Subcutaneous abdominal adipose tissue (tissue), 5 donors: Measurements from ENCODE around the gene VTI1A.

Experiments used
- H3K27ac ChIP-seq: one replicate; pipeline ENCODE4 v1.7.0; 2013; ENCODE audit warnings: low read depth, mild to moderate bottlenecking, inconsistent platforms, low read length, moderate library complexity
- H3K27me3 ChIP-seq, 5 donors: one replicate each; pipeline ENCODE4 v1.7.0; 2013; ENCODE audit warnings: low read length in 5 of 5, inconsistent platforms in 1 of 5; ENCODE audit not compliant: control insufficient read depth in 5 of 5, insufficient read depth in 4 of 5
- H3K36me3 ChIP-seq, 5 donors: one replicate each; pipeline ENCODE4 v1.7.0; 2013; ENCODE audit warnings: low read length in 5 of 5; ENCODE audit not compliant: control insufficient read depth in 5 of 5, insufficient read depth in 5 of 5
- H3K4me1 ChIP-seq, 5 donors: one replicate each; pipeline ENCODE4 v1.7.0; 2013; ENCODE audit warnings: low read length in 5 of 5, mild to moderate bottlenecking in 3 of 5, moderate library complexity in 1 of 5; ENCODE audit not compliant: control insufficient read depth in 5 of 5, insufficient read depth in 5 of 5
- H3K4me3 ChIP-seq, 5 donors: one replicate each; pipeline ENCODE4 v1.7.0; 2013; ENCODE audit warnings: low read length in 5 of 5, low read depth in 1 of 5
- H3K9ac ChIP-seq, 5 donors: one replicate each; pipeline ENCODE4 v1.7.0; 2013; ENCODE audit warnings: low read length in 5 of 5, mild to moderate bottlenecking in 4 of 5, moderate library complexity in 3 of 5
- H3K9me3 ChIP-seq, 5 donors: one replicate each; pipeline ENCODE4 v1.7.0; 2013; ENCODE audit warnings: low read length in 5 of 5; ENCODE audit not compliant: control insufficient read depth in 5 of 5
- donor health status: healthy.
- donor health status: healthy.
- donor health status: healthy.
- donor health status: healthy.
- donor health status: healthy.

VTI1A gene

GRCh38 chr10:112821038-112821437, 374.0 kb downstream of the VTI1A start:
- peaks cover 0 to 7% (median under 1%) of the 10 kb centered on the region in 5 donors for H3K4me1 ChIP-seq
- H3K9me3 ChIP-seq = no peaks in the 10 kb centered on the region
- peaks cover 0 to 5% (median 2%) of the 10 kb centered on the region in 5 donors for H3K36me3 ChIP-seq
- H3K27ac ChIP-seq = no peak overlapping the region
- H3K9ac ChIP-seq = no peak overlapping the region
- no peak overlapping the region for H3K4me3 ChIP-seq
- no peaks in the 10 kb centered on the region for H3K27me3 ChIP-seq

GRCh38 chr10:112821663-112822062, 374.6 kb downstream of the VTI1A start:
- Histone ChIP-seq H3K4me3 (no peak overlapping the region), H3K36me3 (peaks cover 0 to 5% (median 0%) of the 10 kb centered on the region in 5 donors), H3K4me1 (peaks cover 0 to 13% (median 2%) of the 10 kb centered on the region in 5 donors), H3K9me3 (no peaks in the 10 kb centered on the region), H3K9ac (no peak overlapping the region), H3K27ac (no peak overlapping the region), H3K27me3 (no peaks in the 10 kb centered on the region)

GRCh38 chr10:112823007-112823406, 376.0 kb downstream of the VTI1A start:
- no peaks in the 10 kb centered on the region for H3K36me3 ChIP-seq
- H3K27me3 ChIP-seq = no peaks in the 10 kb centered on the region
- H3K4me1 ChIP-seq = peaks cover 0 to 13% (median 2%) of the 10 kb centered on the region in 5 donors
- H3K9ac ChIP-seq = no peak overlapping the region
- no peak overlapping the region for H3K27ac ChIP-seq
- H3K4me3 ChIP-seq = no peak overlapping the region
- no peaks in the 10 kb centered on the region for H3K9me3 ChIP-seq

- Histone ChIP-seq H3K9me3 (no peaks in the 10 kb centered on the region), H3K27ac (no peak overlapping the region), H3K9ac (no peak overlapping the region), H3K4me3 (no peak overlapping the region), H3K4me1 (peaks cover 0 to 13% (median 2%) of the 10 kb centered on the region in 5 donors), H3K36me3 (no peaks in the 10 kb centered on the region), H3K27me3 (no peaks in the 10 kb centered on the region)
Measured at GRCh38 chr10:112823604-112824003, 376.6 kb downstream of the VTI1A start.

- Histone ChIP-seq H3K27me3 (no peaks in the 10 kb centered on the region), H3K36me3 (no peaks in the 10 kb centered on the region), H3K4me3 (no peak overlapping the region), H3K27ac (no peak overlapping the region), H3K4me1 (peaks cover 0 to 13% (median 2%) of the 10 kb centered on the region in 5 donors), H3K9ac (no peak overlapping the region), H3K9me3 (no peaks in the 10 kb centered on the region)
Measured at GRCh38 chr10:112826018-112826697, 379.1 kb downstream of the VTI1A start.

GRCh38 chr10:112827086-112827485, 380.1 kb downstream of the VTI1A start:
- H3K27ac ChIP-seq = no peak overlapping the region
- no peaks in the 10 kb centered on the region for H3K9me3 ChIP-seq
- no peaks in the 10 kb centered on the region for H3K27me3 ChIP-seq
- peaks cover 0 to 13% (median 2%) of the 10 kb centered on the region in 5 donors for H3K4me1 ChIP-seq
- no peaks in the 10 kb centered on the region for H3K36me3 ChIP-seq
- no peak overlapping the region for H3K9ac ChIP-seq
- H3K4me3 ChIP-seq = no peak overlapping the region

- Histone ChIP-seq H3K4me1 (peaks cover 0 to 13% (median 2%) of the 10 kb centered on the region in 5 donors), H3K9me3 (no peaks in the 10 kb centered on the region), H3K27me3 (no peaks in the 10 kb centered on the region), H3K27ac (no peak overlapping the region), H3K36me3 (no peaks in the 10 kb centered on the region), H3K4me3 (no peak overlapping the region), H3K9ac (no peak overlapping the region)
Measured at GRCh38 chr10:112827951-112828350, 380.9 kb downstream of the VTI1A start.

GRCh38 chr10:112831859-112832258, 384.8 kb downstream of the VTI1A start:
- Histone ChIP-seq H3K9ac (no peak overlapping the region), H3K27ac (no peak overlapping the region), H3K4me3 (no peak overlapping the region), H3K4me1 (peaks cover 0 to 27% (median 22%) of the 10 kb centered on the region in 5 donors), H3K9me3 (no peaks in the 10 kb centered on the region), H3K27me3 (no peaks in the 10 kb centered on the region), H3K36me3 (no peaks in the 10 kb centered on the region)

- H3K36me3 ChIP-seq = no peaks in the 10 kb centered on the region
- H3K27ac ChIP-seq = no peak overlapping the region
- no peak overlapping the region for H3K4me3 ChIP-seq
- H3K9me3 ChIP-seq = no peaks in the 10 kb centered on the region
- H3K9ac ChIP-seq = no peak overlapping the region
- no peaks in the 10 kb centered on the region for H3K27me3 ChIP-seq
- peaks cover 0 to 30% (median 24%) of the 10 kb centered on the region in 5 donors for H3K4me1 ChIP-seq
Measured at GRCh38 chr10:112832361-112832878, 385.4 kb downstream of the VTI1A start.

- Histone ChIP-seq H3K27ac (no peak overlapping the region), H3K27me3 (no peaks in the 10 kb centered on the region), H3K4me1 (peaks cover 0 to 31% (median 25%) of the 10 kb centered on the region in 5 donors), H3K9me3 (no peaks in the 10 kb centered on the region), H3K4me3 (no peak overlapping the region), H3K36me3 (no peaks in the 10 kb centered on the region), H3K9ac (no peak overlapping the region)
Measured at GRCh38 chr10:112832959-112833358, 385.9 kb downstream of the VTI1A start.
